PC-3 (cell line): Measurements from ENCODE around the gene ST7.

Experiments
- CTCF ChIP-seq: fragments of 300-600 bp; sonication (generic); conservative IDR thresholded peaks from 2 replicates; pipeline ENCODE4 v1.5.1; 2017; ENCODE audit warnings: antibody characterized with exemption, low read depth, mild to moderate bottlenecking, low read length
- EZH2 ChIP-seq: fragments of 300-600 bp; sonication (generic); IDR thresholded peaks from one replicate; pipeline ENCODE4 v1.6.1; 2017; ENCODE audit warnings: antibody characterized with exemption, mild to moderate bottlenecking, low read length; ENCODE audit not compliant: unreplicated experiment
- EZH2phosphoT487 ChIP-seq: fragments of 300-600 bp; sonication (generic); IDR thresholded peaks from 2 replicates; pipeline ENCODE4 v1.6.1; 2018; ENCODE audit warnings: mild to moderate bottlenecking, antibody characterized with exemption, low read length, borderline replicate concordance

GRCh38 chr7:117145333-117145732 is 192.0 kb downstream of the ST7 start:
- TF ChIP-seq CTCF (no peak), EZH2phosphoT487 (no peak), EZH2 (no peak)
